HT-29 (cell line): ENCODE data around the gene ADAMTS2. TPM values are rescaled to one million over a fixed set of nuclear protein-coding genes. Genes with fewer than 3 reads are reported as not detected.

ENCODE experiments used
- DNase-seq: peaks from one replicate; pipeline ENCODE4 v3.0.0-alpha.2; 2015; ENCODE audit warnings: low spot score
- total RNA-seq: library from RNA; depleted of rRNA; stranded (reverse); fragments of >200 nt; shearing (Covaris generic); gene quantifications from 2 replicates; pipeline ENCODE4 v1.2.3, GENCODE V29; 2014

The ADAMTS2 gene
- total RNA-seq, 1 experiment from 2014 or later = not detected

DNA sequence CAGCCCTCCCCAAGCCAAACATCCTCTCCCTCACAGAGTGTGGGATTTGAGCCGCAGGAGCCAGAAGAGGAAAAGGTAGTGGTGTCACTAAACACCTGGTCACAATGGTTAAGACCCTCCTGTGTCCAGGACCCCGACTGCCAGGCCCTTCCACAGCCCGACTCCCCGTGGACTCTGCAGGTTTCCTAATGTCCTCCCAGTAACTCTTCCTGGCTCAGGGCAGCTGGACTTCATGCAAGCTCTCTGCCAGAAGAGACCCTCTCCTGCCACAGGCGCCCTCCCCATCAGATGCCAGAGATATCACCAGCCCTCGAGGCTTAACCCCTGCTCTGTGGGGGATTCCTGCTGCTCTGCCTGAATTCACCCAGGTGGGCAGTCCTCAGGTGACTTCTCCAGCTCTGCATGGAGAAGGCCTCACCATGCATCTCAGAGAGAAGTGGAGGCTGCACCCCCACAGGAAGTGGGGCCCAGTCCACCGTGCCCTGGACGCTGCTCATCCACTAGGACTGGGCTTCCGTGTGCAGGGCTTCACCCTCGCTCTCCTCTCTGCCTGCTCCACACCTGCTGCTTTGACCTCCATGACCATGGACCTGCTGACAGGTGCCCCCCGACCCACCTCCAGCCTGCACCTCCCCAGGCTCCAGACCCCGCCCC, 111.2 kb downstream of the ADAMTS2 start:
- DNase-seq = no peak

DNA sequence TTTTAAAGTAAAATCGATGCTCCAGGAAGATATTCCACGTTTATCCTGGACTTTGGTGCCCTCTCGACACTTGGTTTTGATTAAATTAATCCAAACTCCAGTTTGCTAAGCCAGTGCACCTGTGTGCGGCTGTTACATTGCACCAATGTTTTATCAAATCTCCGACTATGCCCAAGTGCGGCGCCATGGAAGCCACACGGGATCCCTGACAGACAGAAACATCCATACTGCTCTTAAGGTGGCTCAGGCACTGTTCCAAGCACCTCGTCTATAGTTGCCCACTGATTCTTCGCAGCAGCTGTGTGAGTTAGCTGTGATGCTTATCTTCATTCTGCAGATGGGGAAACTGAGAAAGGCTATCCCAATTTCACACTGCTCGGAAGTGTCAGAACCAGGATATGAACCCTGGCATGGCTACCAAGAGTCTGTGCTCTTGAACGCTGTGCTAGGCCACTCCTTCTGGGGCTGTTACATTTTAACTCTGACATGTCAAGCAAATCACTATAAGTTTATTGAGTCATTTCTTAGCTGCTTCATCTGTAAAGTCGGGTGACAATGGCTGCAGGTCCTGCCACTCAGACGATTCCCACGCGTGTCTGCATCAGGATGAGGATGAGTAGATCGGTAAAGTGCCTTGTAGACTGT, 113.0 kb downstream of the ADAMTS2 start:
- DNase-seq = no peak

DNA sequence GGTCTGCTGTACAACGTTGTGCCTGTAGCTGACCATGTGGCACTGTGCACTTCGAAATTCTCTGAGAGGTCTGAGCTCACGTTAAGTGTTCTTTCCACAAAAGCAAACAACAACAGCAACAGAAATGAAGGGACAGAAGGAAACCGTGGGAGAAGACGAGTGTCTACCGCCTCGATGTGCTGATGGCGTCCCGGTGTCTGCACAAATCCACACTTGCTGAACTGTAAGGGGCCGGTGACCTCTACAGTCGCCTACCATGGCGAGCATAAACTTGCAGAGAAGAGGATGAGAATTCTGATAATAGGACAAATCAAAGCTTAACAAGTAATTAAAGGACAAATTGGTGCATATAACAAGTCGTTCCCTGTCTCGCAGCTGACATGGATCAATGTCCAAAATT, 114.0 kb downstream of the ADAMTS2 start:
- no peak for DNase-seq

GRCh38 chr5:179230061-179230461, 115.2 kb downstream of the ADAMTS2 start:
- DNase-seq = no peak

GRCh38 chr5:179229331-179229831, 115.9 kb downstream of the ADAMTS2 start:
- no peak for DNase-seq

- DNase-seq = no peak
Observed at GRCh38 chr5:179228341-179229121, 116.7 kb downstream of the ADAMTS2 start.

- DNase-seq = no peak
Observed at GRCh38 chr5:179227580-179228311, 117.5 kb downstream of the ADAMTS2 start.

- DNase-seq = no peak
Observed at GRCh38 chr5:179227229-179227579, 118.1 kb downstream of the ADAMTS2 start.

DNA sequence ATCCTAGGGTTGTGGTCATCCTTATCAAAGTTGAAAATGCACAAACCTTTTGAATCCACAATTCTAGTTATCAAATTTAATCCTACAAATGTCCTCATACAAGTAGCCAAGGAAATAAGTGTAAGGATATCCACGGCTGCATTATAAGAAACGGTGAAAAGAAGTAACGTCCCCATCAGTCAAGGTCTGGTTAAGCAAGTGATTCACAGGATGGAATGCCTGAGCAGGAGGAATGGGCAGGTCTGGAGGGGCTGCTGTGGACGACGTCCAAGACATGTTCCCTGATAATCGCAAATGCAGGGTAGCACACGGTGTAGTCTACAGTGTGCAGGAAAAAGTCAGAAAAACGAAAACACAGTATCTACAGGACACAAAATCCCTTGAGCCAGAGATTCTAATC, 118.6 kb downstream of the ADAMTS2 start:
- DNase-seq = no peak

GRCh38 chr5:179225387-179225786, 119.9 kb downstream of the ADAMTS2 start:
- DNase-seq = no peak

DNA sequence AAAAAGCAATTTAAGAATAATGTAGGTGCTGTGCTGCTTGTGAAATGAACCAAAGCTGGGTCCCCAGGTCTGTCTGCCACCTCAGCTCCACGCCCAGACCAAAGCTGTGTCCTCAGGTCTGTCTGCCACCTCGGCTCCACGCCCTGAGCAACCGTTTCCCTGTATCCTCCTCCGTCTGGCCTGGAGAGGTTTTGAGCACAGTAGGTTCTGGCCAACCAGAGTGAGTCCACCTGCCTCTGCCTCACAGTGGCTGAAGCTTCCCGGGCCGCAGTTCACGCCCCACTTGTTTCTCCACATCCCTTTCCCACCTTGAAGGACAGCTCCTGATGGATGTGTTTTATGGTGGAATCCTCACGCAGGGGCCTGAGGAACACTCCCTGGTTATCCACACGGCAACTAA, 120.5 kb downstream of the ADAMTS2 start:
- no peak for DNase-seq

GRCh38 chr5:179223961-179224360, 121.3 kb downstream of the ADAMTS2 start:
- DNase-seq = no peak

- no peak for DNase-seq
Observed at GRCh38 chr5:179223528-179223927, 121.7 kb downstream of the ADAMTS2 start.

GRCh38 chr5:179222246-179223017, 122.8 kb downstream of the ADAMTS2 start:
- no peak for DNase-seq

DNA sequence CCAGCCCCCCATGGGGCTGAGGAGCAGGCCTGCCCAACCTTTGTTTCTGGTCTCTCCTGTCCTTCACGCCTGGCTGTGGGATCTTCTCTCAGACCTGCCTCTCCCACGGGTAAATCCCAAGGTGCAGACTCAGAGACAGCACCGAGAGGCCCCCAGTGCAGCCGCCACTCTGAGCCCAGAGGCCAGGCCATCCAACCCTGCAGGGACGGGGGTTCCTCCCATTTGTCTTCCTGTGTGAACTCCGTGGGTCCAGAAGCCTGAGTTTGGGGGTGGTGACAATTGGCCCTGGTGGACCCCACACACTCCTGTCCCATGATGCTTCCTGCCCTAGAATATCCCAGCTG, 123.4 kb downstream of the ADAMTS2 start:
- DNase-seq = no peak

DNA sequence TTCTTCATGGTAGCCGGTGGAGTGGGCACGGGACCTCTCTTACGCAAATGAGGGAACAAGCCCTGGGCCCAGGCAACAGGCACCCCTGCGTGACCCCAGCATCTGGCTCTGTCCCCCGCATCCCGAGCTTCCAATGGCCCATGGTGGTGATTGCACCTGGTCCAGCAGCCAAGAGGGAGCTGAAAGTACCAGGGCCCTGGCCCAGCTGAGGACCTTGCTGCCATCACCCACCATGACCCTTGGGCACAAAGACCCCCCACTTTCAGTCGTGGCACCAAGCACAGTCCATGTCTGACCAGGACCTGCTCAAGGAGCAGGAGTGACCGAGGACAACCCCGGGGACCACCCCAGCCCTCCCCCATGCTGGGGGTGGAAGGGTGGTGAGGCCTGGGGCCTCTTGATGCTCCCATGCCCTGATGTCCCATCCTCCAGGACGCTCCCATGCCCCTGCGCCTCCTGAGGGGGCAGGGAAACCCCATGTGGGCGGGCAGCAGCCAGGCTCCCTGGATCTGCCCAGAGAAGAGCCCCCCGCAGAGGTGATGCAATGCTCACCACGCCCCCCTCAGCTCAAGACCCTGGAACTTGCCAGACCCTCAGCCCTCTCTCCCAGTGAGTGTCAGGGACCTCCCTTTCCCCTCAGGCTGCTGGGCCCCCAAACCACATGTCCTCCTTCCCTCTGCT, 123.9 kb downstream of the ADAMTS2 start:
- DNase-seq = no peak

GRCh38 chr5:179220716-179221115, 124.5 kb downstream of the ADAMTS2 start:
- no peak for DNase-seq

- no peak for DNase-seq
Observed at GRCh38 chr5:179219661-179220620, 125.3 kb downstream of the ADAMTS2 start.

DNA sequence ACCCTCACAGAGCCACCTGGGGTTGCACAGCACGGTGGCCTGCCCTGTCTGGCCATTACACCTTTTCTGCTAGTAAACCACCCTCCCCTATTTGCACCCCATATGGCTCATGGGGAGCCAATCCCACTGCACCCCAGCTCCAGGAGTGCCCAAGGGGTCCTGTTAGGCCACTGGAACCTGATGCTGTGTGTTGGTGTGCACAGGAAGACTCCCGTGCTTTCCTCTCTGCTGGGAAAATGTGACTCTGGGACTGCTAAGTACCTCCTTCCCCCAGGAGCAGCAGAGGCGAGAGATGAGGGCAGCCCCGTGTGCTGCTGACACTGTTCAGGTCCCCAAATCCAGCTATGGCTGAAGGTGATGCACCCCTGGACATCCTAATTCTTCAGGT, 126.3 kb downstream of the ADAMTS2 start:
- DNase-seq = no peak
